G401 (cell line): Measurements from ENCODE around the gene MS4A10. TPM values are rescaled to one million over a fixed set of nuclear protein-coding genes. Genes with fewer than 3 reads are reported as not detected.
A peak's percentile ranks its signal among the peaks of the same experiment; 100 is the strongest.

Experiments
- DNase-seq: peaks from one replicate; pipeline ENCODE4 v3.0.0-alpha.2; 2015; ENCODE audit warnings: low spot score
- in situ Hi-C: cut with HindIII; loops from 2 replicates; pipeline ENCODE4 v1.10.0; 2016; ENCODE audit warnings: low sequenced_read_pairs, mixed read lengths
- total RNA-seq: library from RNA; depleted of rRNA; stranded (reverse); fragments of >200 nt; shearing (Covaris generic); gene quantifications from 2 replicates; pipeline ENCODE4 v1.2.3, GENCODE V29; 2014

MS4A10 gene
- total RNA-seq, 1 experiment from 2014 or later = not detected

DNA sequence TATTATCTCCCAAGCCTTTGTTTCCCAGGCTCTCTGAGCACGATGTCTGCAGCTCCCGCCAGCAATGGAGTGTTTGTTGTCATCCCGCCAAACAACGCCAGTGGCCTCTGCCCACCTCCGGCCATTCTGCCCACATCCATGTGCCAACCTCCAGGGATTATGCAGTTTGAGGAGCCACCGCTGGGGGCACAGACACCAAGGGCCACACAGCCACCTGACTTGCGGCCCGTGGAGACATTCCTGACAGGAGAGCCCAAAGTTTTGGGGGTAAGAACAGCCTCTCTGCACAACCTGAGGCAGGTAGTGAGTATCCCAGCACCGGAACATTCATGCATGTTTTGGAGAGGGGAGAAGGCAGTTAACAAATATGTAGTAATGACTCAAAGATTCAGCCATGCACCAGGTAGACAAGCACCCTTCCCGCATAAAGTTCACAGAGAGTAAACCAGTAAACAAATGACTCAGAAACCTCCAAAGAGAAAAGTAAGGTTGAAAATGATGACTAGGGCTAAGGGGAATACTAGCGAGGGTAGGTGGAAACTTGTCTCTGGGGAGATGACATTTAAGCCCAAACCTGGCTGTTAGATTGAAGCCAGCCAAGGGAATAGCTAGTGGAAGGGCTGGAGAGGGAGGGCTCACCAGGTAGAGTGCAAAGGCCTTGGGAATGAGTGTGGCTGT is 21.3 kb upstream of the MS4A10 start:
- DNase-seq = no peak
- in situ Hi-C loops = no loop called here

DNA sequence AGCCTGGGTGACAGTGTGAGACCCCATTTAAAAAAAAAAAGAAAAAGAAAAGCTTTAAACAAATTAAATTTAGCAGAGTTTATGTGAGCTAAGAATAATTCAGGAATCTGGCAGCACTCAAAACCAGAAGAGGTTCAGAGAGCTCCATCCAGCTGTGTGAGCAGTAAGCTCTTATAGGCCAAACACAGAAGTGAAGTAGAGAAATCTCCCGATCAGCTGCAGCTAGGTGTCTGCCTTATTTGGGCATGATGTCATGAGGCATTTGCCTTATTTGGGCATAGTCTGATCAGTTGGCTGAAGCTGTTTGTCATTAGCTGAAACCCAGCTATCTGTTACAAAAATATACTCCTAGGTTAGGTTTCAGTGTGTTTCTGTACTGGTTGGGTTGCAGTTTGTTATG is 20.3 kb upstream of the MS4A10 start:
- DNase-seq = no peak
- in situ Hi-C loops = no loop called here

DNA sequence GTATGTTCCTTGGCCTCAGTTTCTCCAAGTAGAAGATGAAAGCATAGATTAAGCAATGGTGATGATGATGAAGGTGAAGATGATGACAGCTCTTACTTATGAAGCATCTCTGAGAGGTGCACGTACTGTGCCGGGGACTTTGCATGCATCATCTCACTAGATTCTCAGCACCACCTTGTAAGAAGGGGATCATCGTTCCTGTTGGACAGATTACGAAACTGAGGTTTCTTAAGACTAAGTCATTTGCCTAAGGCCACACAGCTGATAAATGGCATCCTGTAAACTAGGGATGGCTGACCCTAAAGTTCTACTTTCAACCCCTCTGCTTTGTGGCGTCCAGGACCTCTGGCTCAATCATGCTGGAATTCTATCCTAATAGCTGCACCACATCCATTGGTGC is 19.8 kb upstream of the MS4A10 start:
- DNase-seq = no peak
- in situ Hi-C loops = no loop called here

DNA sequence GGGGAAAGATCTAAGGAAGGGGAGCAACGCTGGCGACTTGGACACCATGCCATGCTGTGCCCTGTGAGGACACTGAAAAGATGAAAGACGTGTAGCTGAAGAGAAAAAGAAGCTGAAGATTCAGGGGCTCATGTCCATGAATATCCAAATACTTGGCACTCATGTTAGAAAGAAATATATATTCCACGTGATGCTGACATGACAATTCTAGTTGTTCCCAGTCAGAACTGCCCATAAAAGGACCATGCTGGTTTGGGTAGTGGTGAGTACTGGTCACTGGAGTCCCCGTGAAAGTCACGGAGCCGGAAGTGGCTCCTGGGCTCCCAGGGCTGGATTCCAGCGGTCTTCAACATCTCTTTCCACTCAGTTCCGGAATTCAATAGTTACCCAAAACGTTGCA is 18.6 kb upstream of the MS4A10 start:
- in situ Hi-C loops = no loop called here
- no peak for DNase-seq

DNA sequence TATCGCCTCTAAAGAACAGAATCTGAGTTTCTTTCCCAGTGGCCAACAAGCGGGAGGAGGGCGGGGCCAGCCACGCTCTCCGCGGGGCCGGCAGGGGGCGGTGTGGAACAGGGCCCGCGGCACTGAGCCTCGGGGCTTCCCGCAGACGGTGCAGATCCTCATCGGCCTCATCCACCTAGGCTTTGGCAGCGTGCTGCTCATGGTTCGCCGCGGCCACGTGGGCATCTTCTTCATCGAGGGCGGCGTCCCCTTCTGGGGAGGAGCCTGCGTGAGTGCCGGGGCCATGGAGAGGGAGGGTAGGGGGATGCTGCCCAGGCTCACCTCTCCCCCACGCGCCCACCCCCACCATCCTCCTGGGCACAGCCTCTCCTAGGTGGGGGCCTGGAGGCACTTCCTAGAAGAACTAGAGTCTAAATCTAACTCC is 17.7 kb upstream of the MS4A10 start:
- in situ Hi-C loops = no loop called here
- no peak for DNase-seq

DNA sequence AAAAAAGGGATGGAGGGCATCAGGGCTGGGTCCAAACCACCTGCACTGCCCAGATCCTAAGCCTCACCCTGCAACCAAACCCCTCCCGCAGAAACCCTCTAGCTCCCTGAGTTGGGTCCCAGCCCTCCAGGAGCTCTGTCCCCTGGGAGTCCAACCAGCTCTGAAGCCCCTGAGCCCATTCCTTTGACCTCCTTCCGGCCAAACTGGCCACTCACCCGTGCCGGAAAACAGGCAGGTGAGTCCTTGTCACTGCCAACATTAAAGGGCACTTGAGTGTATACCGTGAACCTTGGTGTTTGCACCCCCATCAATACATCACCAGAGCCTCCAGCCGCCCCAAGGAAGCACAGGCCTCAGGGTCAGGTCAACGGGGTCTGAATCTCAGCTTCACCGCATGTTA is 16.9 kb upstream of the MS4A10 start:
- in situ Hi-C loops = no loop called here
- no peak for DNase-seq

DNA sequence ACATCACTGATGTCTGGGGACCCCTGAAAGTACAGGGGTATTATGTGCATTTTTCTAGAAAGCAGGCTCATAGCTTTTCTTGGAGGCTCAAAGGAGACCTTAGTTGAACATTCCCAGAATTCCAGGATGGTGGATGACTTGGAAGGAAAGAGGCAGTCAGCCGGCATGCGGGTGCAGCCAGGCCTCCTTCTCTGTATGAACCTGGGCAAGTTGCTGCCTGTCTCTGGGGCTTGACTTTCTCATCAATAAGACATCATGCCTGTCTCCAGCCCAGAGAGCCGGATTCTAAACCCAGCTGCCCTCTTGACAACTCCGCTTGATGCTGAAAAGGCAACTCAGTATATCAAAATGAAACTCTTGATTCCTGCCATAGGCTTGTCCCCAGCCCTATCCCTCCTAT is 15.9 kb upstream of the MS4A10 start:
- no peak for DNase-seq
- in situ Hi-C loops = no loop called here

DNA sequence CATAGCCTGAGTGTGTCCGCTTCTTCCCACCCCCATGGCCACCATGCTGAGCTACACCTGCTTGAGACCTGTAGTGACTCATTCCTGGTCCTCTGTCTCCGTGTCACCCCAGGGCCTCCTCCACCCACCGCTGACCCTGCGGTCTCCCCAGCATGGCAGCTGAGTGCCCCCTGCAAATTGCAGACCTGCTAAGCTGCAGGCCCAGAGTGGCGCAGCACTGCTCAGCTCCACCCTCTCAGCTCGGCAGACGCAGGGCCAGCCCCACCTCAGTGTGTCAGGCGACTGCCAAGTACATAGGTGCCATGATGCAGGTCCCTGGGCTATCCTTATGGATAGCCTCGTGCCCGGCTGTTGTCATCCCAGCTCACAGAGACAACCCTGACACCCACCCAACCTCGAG is 15.3 kb upstream of the MS4A10 start:
- DNase-seq = no peak
- in situ Hi-C loops = no loop called here

DNA sequence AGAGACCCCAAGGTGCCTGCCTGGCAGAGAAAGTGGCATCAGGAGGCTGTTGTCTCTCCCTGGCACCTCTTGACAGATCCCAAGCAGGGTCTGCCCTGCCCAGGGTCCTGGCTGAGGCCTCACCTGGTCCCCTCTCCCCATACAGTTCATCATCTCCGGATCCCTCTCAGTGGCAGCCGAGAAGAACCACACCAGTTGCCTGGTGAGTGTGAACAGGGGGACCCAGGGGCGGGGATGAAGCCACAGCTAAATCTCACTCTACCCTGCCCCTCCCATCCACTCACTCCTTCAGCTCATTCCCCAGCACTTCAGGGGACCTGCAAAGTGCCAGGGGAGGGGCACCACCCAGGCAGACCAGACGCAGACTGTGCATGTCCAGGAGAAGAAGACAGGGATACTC is 14.0 kb upstream of the MS4A10 start:
- DNase-seq = no peak
- in situ Hi-C loops = no loop called here

DNA sequence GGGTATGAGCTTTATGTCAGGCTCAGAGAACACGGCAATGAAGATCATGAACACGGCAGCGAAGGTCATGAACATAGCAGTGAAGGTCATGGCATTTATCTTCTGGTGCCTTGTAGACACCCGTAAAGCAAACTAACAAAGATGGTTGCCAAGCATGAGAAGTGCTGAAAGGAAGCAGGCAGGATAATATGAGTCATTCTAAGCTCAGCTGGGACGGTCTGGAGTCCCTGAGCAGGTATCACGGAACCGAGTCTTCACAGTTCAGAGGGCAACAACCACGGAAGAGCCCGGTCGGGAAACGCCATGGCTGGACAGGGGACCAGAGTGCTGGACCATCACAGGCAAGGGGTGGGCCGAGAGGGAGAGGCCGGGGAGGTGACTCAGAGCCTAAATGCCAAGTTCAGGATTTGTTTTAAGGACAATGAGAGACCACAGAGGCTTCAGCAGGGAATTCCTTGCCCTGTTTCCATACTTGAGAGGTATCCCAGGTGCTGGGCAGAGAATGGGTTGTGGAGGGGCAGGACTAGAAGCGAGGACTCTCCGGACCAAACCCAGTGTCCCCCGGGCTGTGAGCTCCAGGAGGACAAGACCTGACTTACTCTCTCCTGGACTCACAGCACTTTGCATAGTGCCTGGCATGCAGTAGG is 13.1 kb upstream of the MS4A10 start:
- in situ Hi-C loops = no loop called here
- no peak for DNase-seq

DNA sequence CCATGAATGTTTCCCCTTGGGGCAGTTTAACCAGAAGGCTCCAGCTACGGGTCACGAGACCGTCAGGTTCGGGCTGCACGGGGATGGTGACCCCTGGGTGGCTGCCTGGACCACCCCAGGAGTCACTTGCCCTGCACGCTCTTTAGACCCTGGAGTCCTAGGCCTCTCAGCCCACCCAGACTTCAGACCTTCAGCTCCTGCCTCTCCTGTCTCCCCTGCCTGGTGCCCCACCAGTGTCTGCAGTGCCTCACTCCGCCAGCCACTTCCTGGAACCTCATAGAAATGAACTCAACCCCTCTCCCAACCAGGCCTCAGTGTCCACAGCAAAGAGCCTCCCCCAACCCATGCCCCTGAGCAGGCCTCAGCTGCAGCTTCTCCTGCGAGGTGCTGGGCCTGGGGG is 12.5 kb upstream of the MS4A10 start:
- in situ Hi-C loops = no loop called here

DNA sequence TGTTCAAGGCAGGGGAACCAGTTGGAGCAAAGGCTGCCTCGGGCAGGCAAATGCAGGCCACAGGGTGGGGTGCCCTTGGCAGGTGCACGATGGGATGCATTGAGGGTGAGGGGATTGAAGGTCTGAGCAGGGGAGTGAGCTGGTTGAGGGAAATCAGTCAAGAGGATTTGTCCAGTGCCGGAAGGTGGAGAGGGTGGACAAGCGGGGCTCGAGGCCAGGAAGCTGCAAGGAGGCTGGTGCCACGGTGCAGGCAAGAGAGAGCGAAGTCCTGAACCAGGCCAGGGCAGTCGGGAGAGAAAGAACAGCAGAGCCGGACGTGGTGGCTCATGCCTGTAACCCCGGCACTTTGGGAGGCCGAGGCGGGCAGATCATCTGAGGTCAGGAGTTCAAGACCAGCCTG is 10.4 kb upstream of the MS4A10 start:
- in situ Hi-C loops = no loop called here
- no peak for DNase-seq

More for the DNA sequence above, 12.5 kb upstream of the MS4A10 start:
- no peak for DNase-seq

DNA sequence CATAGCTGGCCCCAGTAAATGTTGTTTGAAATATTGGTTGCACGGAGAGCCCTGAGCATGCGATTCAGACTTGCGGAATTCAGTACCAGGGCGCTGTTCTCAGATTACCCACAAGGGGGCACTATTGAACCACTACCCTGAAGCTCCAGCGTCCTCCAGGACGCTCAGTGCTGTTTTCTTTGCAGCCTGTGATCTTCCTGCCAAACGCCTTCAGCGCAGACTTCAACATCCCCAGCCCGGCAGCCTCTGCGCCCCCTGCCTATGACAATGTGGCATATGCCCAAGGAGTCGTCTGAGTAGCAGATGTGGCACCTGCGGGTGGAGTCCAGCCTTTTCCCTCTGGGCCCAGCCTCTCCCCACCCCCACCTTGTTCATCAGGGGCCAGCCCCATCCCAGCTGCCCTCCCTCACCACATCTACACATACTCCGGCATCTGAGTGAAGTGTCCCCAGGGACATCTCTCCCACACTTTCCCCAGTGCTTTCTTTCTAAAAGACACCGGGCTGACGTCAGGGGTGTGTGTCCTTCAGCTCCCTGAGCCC is 9.6 kb upstream of the MS4A10 start:
- peak; percentile 88 for DNase-seq
- in situ Hi-C loops = no loop called here

DNA sequence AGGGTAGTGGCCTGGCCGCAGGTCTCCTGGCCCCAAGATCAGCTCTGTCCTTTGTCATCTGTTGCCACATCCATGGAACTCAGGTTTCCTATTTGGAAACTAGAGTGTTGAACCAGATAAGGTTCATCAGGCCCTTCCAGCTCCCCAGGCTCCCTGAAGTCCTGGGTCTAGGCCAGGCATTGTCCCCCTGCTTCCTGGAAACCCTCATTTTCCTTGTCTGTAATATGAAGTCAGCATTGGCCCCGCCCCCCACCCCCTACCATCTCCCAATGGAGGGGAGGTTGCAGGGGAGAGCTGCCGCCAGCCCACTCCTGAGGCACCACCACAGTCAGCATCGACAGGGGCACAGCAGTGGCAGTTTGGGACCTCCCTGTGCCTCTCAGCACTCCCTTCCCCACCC is 9.0 kb upstream of the MS4A10 start:
- in situ Hi-C loops = no loop called here
- DNase-seq = no peak

DNA sequence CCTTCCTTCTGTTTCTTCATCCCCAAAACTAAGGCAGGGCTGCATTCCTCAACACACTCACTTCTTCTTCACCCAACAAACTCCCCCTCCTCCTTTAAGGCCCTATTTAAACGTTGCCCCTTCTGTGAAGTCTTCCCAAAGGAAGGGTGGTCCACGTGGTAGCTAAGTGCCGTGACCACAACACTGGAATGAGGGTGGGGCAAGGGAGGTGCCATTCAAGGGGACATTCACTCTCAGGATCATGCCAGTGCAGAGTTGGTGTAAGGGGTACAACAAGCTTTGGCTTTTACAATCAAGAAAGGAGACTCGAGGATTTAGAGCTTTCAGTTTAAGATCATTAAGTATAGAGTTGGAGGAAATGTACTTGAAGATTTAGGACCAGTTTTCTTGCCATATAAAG is 8.0 kb upstream of the MS4A10 start:
- no peak for DNase-seq
- in situ Hi-C loops = no loop called here

DNA sequence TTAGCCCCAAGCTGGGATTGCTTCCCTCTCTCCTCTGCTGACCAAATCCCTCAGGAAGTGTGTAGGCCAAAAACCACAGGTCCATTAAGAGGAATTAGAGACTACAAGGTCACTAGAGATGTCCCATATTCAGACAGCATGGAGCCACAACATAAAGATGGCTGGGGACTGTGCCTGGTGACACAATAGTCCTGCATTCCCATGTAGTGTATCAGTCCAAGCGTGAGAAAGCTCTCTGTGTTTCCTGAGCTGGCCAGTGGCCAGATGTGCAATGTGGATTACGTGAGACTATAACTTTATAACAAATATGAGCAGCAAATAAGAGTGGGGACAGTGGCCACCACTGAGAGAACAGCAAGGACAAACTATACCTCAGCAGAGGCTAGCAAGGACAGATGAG is 7.6 kb upstream of the MS4A10 start:
- in situ Hi-C loops = no loop called here
- DNase-seq = no peak

DNA sequence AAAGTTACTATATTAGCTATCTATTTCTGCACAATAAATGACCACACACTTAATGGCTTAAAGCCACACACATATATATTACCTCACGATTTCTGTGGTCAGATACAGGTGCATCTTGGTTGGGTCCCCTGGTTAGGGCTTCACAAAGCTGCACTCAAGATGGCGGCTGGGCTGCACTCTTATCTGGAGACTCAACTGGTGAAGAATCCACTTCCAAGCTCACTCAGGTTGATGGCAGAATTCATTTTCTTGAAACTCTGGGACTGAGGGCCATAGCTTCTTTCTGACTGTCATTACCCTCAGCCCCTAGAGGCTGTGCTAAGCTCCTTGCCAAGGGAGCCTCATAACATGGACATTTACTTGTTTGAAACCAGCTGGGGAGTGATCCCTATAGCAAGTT is 5.1 kb upstream of the MS4A10 start:
- no peak for DNase-seq
- in situ Hi-C loops = no loop called here

DNA sequence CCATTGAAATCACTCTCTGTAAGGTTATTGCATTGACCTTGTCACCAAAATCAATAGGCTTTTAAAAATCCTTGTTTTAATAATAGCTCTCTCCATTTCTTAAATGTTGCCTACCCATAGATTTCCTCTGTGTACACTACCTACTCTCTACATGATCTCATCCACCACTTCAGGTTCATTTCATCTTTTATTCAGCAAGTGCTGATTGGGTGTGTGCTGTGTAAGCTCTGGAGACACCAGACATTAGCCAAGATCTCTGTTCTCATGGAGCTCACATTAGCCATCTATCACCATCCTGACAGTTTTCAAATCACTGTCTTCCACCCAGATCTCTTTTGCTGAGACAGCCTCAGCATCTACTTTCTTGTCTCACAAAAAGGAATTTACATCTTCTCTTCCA is 4.4 kb upstream of the MS4A10 start:
- in situ Hi-C loops = no loop called here
- DNase-seq = no peak

DNA sequence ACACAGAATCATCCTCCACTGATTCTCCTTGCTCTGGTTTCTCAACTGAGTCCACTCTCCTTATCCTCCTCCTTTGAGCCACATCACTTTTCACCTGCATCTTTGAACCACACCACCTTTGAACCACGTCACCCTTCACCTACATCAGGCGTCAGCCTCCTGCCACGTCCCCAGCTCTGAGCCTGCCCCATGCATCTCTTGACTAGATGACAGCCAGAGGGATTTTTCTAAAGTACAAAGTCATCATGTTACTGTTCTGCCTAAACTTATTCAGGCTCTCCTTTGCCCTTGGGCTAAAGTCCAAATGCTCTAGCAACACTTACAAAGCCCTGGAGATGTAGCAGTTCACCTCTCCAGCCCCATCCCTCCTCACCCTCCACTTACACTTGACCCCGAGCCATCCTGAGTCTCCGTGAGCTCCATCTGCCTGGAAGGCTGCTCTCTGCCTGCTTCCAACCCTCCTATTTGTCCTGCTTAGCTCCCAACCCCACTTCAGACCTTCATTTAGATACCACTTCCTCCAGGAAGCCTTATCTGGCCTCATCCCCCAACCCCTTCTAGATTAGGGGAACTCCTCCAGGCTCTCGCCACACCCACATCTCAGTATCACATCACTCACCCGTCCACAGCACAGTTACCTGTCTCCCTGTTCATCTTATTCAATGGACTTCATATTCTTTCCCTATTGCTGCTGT is 3.7 kb upstream of the MS4A10 start:
- in situ Hi-C loops = no loop called here
- DNase-seq = no peak

DNA sequence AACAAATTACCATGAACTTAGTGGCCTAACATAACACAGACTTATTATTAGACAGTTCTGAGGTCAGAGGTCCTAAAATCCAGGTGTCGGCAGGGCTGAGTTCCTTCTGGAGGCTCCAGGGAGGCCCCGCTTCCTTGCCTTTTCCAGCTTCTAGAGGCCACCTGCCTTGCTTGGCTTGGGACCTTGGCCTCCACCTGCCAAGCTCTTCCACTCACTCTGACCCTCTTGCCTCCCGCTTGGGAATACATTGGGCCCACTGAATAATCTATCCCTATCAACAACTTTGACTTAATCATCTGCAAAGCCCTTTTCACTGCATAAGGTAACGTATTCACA is 3.2 kb upstream of the MS4A10 start:
- in situ Hi-C loops = no loop called here
- DNase-seq = no peak
